Chondrocyte (in vitro differentiated cells): ENCODE results near the gene CD74. TPM values are rescaled to one million over a fixed set of nuclear protein-coding genes. Genes with fewer than 3 reads are reported as not detected.
A peak's percentile ranks its signal among the peaks of the same experiment; 100 is the strongest.

Source experiments
- DNase-seq: peaks from one replicate; pipeline ENCODE4 v3.0.0; 2021; ENCODE audit warnings: mixed read lengths, low spot score
- H3K27ac Mint-ChIP-seq: one replicate; pipeline ENCODE4 v1.8.0; 2021; ENCODE audit warnings: mild to moderate bottlenecking, moderate library complexity, mixed read lengths; ENCODE audit not compliant: unreplicated experiment
- H3K27me3 Mint-ChIP-seq: 2 replicates; pipeline ENCODE4 v1.8.0; 2021; ENCODE audit warnings: low read depth, mixed read lengths
- H3K36me3 Mint-ChIP-seq: 2 replicates; pipeline ENCODE4 v1.8.0; 2021; ENCODE audit warnings: low read depth, mixed read lengths
- H3K4me1 Mint-ChIP-seq: 2 replicates; pipeline ENCODE4 v1.8.0; 2021; ENCODE audit warnings: low read depth, mild to moderate bottlenecking, mixed read lengths
- H3K4me3 Mint-ChIP-seq: one replicate; pipeline ENCODE4 v1.8.0; 2021; ENCODE audit warnings: mild to moderate bottlenecking, moderate library complexity, mixed read lengths; ENCODE audit not compliant: unreplicated experiment
- H3K9me3 Mint-ChIP-seq: 2 replicates; pipeline ENCODE4 v1.8.0; 2021; ENCODE audit warnings: low read depth, mixed read lengths
- total RNA-seq: library from RNA; stranded (reverse); gene quantifications from 3 replicates; pipeline ENCODE4 v1.2.1, GENCODE V29; 2021
- TF ChIP-seq, protein P1 (sequence below): fragments of 200-600 bp; sonication (generic); IDR thresholded peaks from 2 replicates; pipeline ENCODE4 v1.5.0; 2021; ENCODE audit warnings: antibody characterized with exemption, mild to moderate bottlenecking, moderate library complexity

CD74 gene
- total RNA-seq, 1 donor from 2014 or later = not detected

DNA sequence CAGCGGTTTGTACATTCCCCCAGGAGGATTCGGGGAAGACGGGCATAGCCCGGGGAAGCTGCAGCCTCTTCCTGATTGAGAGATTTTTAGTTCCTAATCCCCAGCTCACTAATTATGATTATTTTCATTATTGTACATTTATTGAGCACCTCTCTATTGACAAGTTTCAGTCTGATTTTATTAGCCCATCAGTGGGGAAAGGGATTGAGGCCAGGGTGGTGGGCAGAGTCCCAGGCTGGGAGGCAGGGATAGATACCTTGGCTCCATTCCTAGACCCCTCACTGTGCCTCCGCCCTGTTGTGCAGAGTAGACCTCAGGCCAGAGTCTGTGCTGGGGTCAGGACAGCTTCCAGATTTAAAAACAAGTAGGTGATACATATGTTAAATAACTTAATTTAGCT, 28.0 kb downstream of the CD74 start:
- no peak overlapping the region for H3K4me3 Mint-ChIP-seq
- H3K36me3 Mint-ChIP-seq = peaks cover 31% of the 10 kb centered on the region
- H3K27ac Mint-ChIP-seq = no peak overlapping the region
- no peaks in the 10 kb centered on the region for H3K27me3 Mint-ChIP-seq
- TF ChIP-seq, protein P1, sequence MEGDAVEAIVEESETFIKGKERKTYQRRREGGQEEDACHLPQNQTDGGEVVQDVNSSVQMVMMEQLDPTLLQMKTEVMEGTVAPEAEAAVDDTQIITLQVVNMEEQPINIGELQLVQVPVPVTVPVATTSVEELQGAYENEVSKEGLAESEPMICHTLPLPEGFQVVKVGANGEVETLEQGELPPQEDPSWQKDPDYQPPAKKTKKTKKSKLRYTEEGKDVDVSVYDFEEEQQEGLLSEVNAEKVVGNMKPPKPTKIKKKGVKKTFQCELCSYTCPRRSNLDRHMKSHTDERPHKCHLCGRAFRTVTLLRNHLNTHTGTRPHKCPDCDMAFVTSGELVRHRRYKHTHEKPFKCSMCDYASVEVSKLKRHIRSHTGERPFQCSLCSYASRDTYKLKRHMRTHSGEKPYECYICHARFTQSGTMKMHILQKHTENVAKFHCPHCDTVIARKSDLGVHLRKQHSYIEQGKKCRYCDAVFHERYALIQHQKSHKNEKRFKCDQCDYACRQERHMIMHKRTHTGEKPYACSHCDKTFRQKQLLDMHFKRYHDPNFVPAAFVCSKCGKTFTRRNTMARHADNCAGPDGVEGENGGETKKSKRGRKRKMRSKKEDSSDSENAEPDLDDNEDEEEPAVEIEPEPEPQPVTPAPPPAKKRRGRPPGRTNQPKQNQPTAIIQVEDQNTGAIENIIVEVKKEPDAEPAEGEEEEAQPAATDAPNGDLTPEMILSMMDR = no peak
- H3K4me1 Mint-ChIP-seq = no peaks in the 10 kb centered on the region
- H3K9me3 Mint-ChIP-seq = no peaks in the 10 kb centered on the region
- DNase-seq = no peak

GRCh38 chr5:150377964-150378694, 34.6 kb downstream of the CD74 start:
- Mint-ChIP-seq H3K27ac (peak overlapping the region; percentile 67), H3K36me3 (peaks cover 46% of the 10 kb centered on the region), H3K27me3 (no peaks in the 10 kb centered on the region), H3K4me1 (peaks cover 18% of the 10 kb centered on the region), H3K4me3 (no peak overlapping the region), H3K9me3 (peaks cover 2% of the 10 kb centered on the region)
- DNase-seq = no peak
- TF ChIP-seq, protein P1 = no peak

DNA sequence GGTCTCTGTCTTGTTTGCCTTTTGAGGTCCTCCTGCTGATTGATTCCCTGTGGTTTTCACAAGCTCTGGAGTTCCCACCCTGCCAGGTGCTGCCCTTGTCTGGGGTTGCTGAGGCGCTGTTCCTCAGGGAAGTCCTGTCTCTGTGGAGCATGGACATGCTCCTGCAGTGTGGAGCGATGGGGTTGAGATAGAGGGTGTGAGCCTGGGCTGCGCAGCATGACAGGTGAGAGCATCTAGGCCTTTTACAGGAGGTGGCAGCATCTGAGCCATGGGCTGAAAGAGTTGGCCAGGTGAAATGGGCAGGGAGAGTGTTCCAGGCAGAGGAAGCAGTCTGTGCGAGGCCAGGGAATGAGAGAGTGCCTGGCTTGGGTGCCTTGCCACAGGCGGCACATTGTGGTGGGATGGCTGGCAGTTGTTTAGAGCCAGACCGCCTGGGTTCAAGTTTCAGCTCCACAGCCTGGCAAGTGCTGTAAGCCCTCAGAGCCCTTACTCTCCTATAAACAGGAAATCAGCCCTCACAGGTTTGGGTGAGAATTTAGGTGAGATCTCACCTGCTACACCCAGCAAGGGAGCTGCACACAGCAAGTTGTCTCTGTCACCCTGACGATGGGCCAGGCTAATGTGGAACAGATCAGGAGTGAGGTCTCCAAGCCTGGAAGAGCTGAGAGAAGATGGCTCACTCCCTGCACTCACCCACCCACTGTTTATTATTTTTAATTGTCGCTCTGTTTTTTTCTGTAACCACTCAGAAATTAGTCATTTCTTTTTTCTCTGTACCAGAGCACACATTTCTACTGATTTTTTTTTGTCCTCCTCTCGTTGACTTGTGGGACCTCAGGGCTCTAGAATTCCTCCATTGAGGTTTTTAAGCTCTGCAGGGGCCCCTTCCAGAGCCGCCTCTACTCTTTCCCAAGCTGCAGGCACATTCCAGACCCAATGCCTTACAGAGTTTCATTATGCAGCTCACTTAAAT, 35.6 kb downstream of the CD74 start:
- Mint-ChIP-seq H3K4me3 (no peak overlapping the region), H3K36me3 (peaks cover 40% of the 10 kb centered on the region), H3K9me3 (peaks cover 2% of the 10 kb centered on the region), H3K4me1 (peaks cover 18% of the 10 kb centered on the region), H3K27me3 (no peaks in the 10 kb centered on the region), H3K27ac (peak overlapping the region; percentile 67)
- TF ChIP-seq, protein P1 = no peak
- no peak for DNase-seq

DNA sequence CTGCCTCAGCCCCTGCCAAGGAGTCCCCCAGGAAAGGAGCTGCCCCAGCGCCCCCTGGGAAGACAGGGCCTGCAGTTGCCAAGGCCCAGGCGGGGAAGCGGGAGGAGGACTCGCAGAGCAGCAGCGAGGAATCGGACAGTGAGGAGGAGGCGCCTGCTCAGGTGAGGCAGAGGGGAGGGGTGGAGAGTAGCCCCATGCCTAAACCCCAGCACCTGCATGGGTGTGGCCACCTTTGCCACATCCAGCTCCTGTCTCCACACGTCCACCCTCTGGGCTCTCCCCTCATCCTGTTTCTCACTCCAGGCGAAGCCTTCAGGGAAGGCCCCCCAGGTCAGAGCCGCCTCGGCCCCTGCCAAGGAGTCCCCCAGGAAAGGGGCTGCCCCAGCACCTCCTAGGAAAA, 38.1 kb downstream of the CD74 start:
- Mint-ChIP-seq H3K27ac (no peak overlapping the region), H3K4me1 (peaks cover 18% of the 10 kb centered on the region), H3K4me3 (no peak overlapping the region), H3K36me3 (peaks cover 41% of the 10 kb centered on the region), H3K27me3 (no peaks in the 10 kb centered on the region), H3K9me3 (peaks cover 2% of the 10 kb centered on the region)
- TF ChIP-seq, protein P1 = no peak
- DNase-seq = no peak

DNA sequence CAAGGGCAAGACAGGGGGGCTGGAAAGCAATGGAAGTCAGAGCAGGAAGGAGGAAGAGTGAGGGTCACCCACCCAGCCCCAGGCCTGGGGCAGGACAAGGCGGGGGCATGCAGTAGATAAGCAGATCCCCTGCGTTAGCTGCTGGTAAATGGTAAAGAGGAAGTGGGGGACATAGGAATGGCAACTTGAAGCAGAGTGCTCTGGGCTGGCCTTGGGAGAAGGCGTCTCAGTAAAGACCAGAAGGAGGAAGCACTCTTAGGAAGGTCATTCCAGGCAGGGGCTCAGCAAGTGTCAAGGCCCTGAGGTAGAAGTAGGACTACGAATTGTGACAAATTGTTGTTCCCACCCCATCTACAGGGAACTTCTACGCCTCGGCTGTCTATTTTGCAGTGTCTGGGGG, 40.1 kb downstream of the CD74 start:
- peaks cover 38% of the 10 kb centered on the region for H3K36me3 Mint-ChIP-seq
- H3K27me3 Mint-ChIP-seq = no peaks in the 10 kb centered on the region
- TF ChIP-seq, protein P1 = no peak
- no peak for DNase-seq
- H3K9me3 Mint-ChIP-seq = no peaks in the 10 kb centered on the region
- H3K4me1 Mint-ChIP-seq = peaks cover 11% of the 10 kb centered on the region
- H3K4me3 Mint-ChIP-seq = no peak overlapping the region
- H3K27ac Mint-ChIP-seq = no peak overlapping the region
